Activated T-cell treated with anti-CD3 and anti-CD28 coated beads, Interleukin-2, amount 50 U/mL, for 24 hours (primary cell): ENCODE data around the gene SEM1.

Source experiments
- DNase-seq: peaks from one replicate; pipeline ENCODE4 v3.0.0-alpha.2; 2020
- H3K27ac Mint-ChIP-seq: 2 replicates; pipeline ENCODE4 v1.8.0; 2020; ENCODE audit warnings: mild to moderate bottlenecking, mixed read lengths
- H3K27me3 Mint-ChIP-seq: 2 replicates; pipeline ENCODE4 v1.8.0; 2020; ENCODE audit warnings: mixed read lengths
- H3K36me3 Mint-ChIP-seq: 2 replicates; pipeline ENCODE4 v1.8.0; 2020; ENCODE audit warnings: low read depth, mixed read lengths
- H3K4me1 Mint-ChIP-seq: 2 replicates; pipeline ENCODE4 v1.8.0; 2020; ENCODE audit warnings: low read depth, mixed read lengths
- H3K4me3 Mint-ChIP-seq: 2 replicates; pipeline ENCODE4 v1.8.0; 2020; ENCODE audit warnings: mild to moderate bottlenecking, moderate library complexity, mixed read lengths
- H3K9me3 Mint-ChIP-seq: 2 replicates; pipeline ENCODE4 v1.8.0; 2020; ENCODE audit warnings: mixed read lengths

SEM1 gene

GRCh38 chr7:96689414-96689813 is 20.2 kb downstream of the SEM1 start:
- H3K4me3 Mint-ChIP-seq: no peak overlapping the region
- peaks cover 47% of the 10 kb centered on the region for H3K4me1 Mint-ChIP-seq
- no peak overlapping the region for H3K27ac Mint-ChIP-seq
- no peak for DNase-seq
- H3K9me3 Mint-ChIP-seq: peaks cover 8% of the 10 kb centered on the region
- H3K27me3 Mint-ChIP-seq: no peaks in the 10 kb centered on the region
- H3K36me3 Mint-ChIP-seq: peaks cover 84% of the 10 kb centered on the region

GRCh38 chr7:96686305-96686704 is 23.3 kb downstream of the SEM1 start:
- peak overlapping the region; percentile 64 for H3K27ac Mint-ChIP-seq
- no peaks in the 10 kb centered on the region for H3K27me3 Mint-ChIP-seq
- H3K4me1 Mint-ChIP-seq: peaks cover 32% of the 10 kb centered on the region
- no peak for DNase-seq
- H3K9me3 Mint-ChIP-seq: peaks cover 27% of the 10 kb centered on the region
- H3K36me3 Mint-ChIP-seq: peaks cover 88% of the 10 kb centered on the region
- no peak overlapping the region for H3K4me3 Mint-ChIP-seq

GRCh38 chr7:96685755-96686154 is 23.9 kb downstream of the SEM1 start:
- Mint-ChIP-seq H3K36me3 (peaks cover 86% of the 10 kb centered on the region), H3K9me3 (peaks cover 27% of the 10 kb centered on the region), H3K27ac (peak overlapping the region; percentile 64), H3K27me3 (no peaks in the 10 kb centered on the region), H3K4me3 (no peak overlapping the region), H3K4me1 (peaks cover 28% of the 10 kb centered on the region)
- no peak for DNase-seq

- Mint-ChIP-seq H3K4me3 (no peak overlapping the region), H3K4me1 (peaks cover 26% of the 10 kb centered on the region), H3K27me3 (no peaks in the 10 kb centered on the region), H3K27ac (peak overlapping the region; percentile 64), H3K9me3 (peaks cover 27% of the 10 kb centered on the region), H3K36me3 (peaks cover 82% of the 10 kb centered on the region)
- no peak for DNase-seq
These were observed 24.3 kb downstream of the SEM1 start for GRCh38 chr7:96685353-96685752.

- Mint-ChIP-seq H3K36me3 (peaks cover 41% of the 10 kb centered on the region), H3K4me3 (no peak overlapping the region), H3K27ac (no peak overlapping the region), H3K27me3 (no peaks in the 10 kb centered on the region), H3K9me3 (peaks cover 23% of the 10 kb centered on the region), H3K4me1 (peaks cover 9% of the 10 kb centered on the region)
- DNase-seq: no peak
These were observed 29.8 kb downstream of the SEM1 start for GRCh38 chr7:96679886-96680285.

- peaks cover 36% of the 10 kb centered on the region for H3K36me3 Mint-ChIP-seq
- H3K4me3 Mint-ChIP-seq: no peak overlapping the region
- DNase-seq: no peak
- H3K4me1 Mint-ChIP-seq: peaks cover 7% of the 10 kb centered on the region
- no peak overlapping the region for H3K27ac Mint-ChIP-seq
- peaks cover 3% of the 10 kb centered on the region for H3K9me3 Mint-ChIP-seq
- no peaks in the 10 kb centered on the region for H3K27me3 Mint-ChIP-seq
These were observed 32.7 kb downstream of the SEM1 start for GRCh38 chr7:96676919-96677318.

- no peak overlapping the region for H3K4me3 Mint-ChIP-seq
- no peak for DNase-seq
- H3K36me3 Mint-ChIP-seq: peaks cover 35% of the 10 kb centered on the region
- H3K27me3 Mint-ChIP-seq: no peaks in the 10 kb centered on the region
- peaks cover 7% of the 10 kb centered on the region for H3K4me1 Mint-ChIP-seq
- H3K27ac Mint-ChIP-seq: no peak overlapping the region
- H3K9me3 Mint-ChIP-seq: no peaks in the 10 kb centered on the region
These were observed 34.1 kb downstream of the SEM1 start for GRCh38 chr7:96675548-96675947.

- H3K27ac Mint-ChIP-seq: no peak overlapping the region
- H3K4me1 Mint-ChIP-seq: peaks cover 1% of the 10 kb centered on the region
- H3K27me3 Mint-ChIP-seq: no peaks in the 10 kb centered on the region
- peaks cover 38% of the 10 kb centered on the region for H3K36me3 Mint-ChIP-seq
- H3K4me3 Mint-ChIP-seq: no peak overlapping the region
- no peak for DNase-seq
- no peaks in the 10 kb centered on the region for H3K9me3 Mint-ChIP-seq
These were observed 35.1 kb downstream of the SEM1 start for GRCh38 chr7:96674565-96674964.

- Mint-ChIP-seq H3K4me1 (no peaks in the 10 kb centered on the region), H3K36me3 (peaks cover 54% of the 10 kb centered on the region), H3K9me3 (no peaks in the 10 kb centered on the region), H3K27ac (no peak overlapping the region), H3K27me3 (no peaks in the 10 kb centered on the region), H3K4me3 (no peak overlapping the region)
- DNase-seq: no peak
These were observed 37.8 kb downstream of the SEM1 start for GRCh38 chr7:96671854-96672253.

- no peaks in the 10 kb centered on the region for H3K9me3 Mint-ChIP-seq
- H3K36me3 Mint-ChIP-seq: peaks cover 65% of the 10 kb centered on the region
- no peak for DNase-seq
- no peak overlapping the region for H3K27ac Mint-ChIP-seq
- H3K4me1 Mint-ChIP-seq: no peaks in the 10 kb centered on the region
- H3K27me3 Mint-ChIP-seq: no peaks in the 10 kb centered on the region
- H3K4me3 Mint-ChIP-seq: no peak overlapping the region
These were observed 39.0 kb downstream of the SEM1 start for GRCh38 chr7:96670338-96671289.

GRCh38 chr7:96669812-96670211 is 39.8 kb downstream of the SEM1 start:
- DNase-seq: no peak

GRCh38 chr7:96667026-96667425 is 42.6 kb downstream of the SEM1 start:
- Mint-ChIP-seq H3K4me1 (peaks cover 22% of the 10 kb centered on the region), H3K4me3 (no peak overlapping the region), H3K27me3 (no peaks in the 10 kb centered on the region), H3K36me3 (peaks cover 48% of the 10 kb centered on the region), H3K27ac (no peak overlapping the region), H3K9me3 (no peaks in the 10 kb centered on the region)
- no peak for DNase-seq

More at GRCh38 chr7:96669812-96670211, 39.8 kb downstream of the SEM1 start:
- no peak overlapping the region for H3K4me3 Mint-ChIP-seq
- H3K27me3 Mint-ChIP-seq: no peaks in the 10 kb centered on the region
- H3K36me3 Mint-ChIP-seq: peaks cover 61% of the 10 kb centered on the region
- H3K9me3 Mint-ChIP-seq: no peaks in the 10 kb centered on the region
- no peak overlapping the region for H3K27ac Mint-ChIP-seq
- peaks cover 3% of the 10 kb centered on the region for H3K4me1 Mint-ChIP-seq

- Mint-ChIP-seq H3K27ac (no peak overlapping the region), H3K4me1 (peaks cover 22% of the 10 kb centered on the region), H3K27me3 (no peaks in the 10 kb centered on the region), H3K9me3 (no peaks in the 10 kb centered on the region), H3K36me3 (peaks cover 41% of the 10 kb centered on the region), H3K4me3 (no peak overlapping the region)
- no peak for DNase-seq
These were observed 44.0 kb downstream of the SEM1 start for GRCh38 chr7:96665689-96666088.

- no peak overlapping the region for H3K27ac Mint-ChIP-seq
These were observed 44.9 kb downstream of the SEM1 start for GRCh38 chr7:96664793-96665192.

GRCh38 chr7:96663871-96664445 is 45.7 kb downstream of the SEM1 start:
- H3K4me3 Mint-ChIP-seq: no peak overlapping the region
- peaks cover 35% of the 10 kb centered on the region for H3K36me3 Mint-ChIP-seq
- H3K27me3 Mint-ChIP-seq: no peaks in the 10 kb centered on the region
- H3K27ac Mint-ChIP-seq: no peak overlapping the region
- H3K9me3 Mint-ChIP-seq: no peaks in the 10 kb centered on the region
- H3K4me1 Mint-ChIP-seq: peaks cover 22% of the 10 kb centered on the region
- DNase-seq: no peak

More at GRCh38 chr7:96664793-96665192, 44.9 kb downstream of the SEM1 start:
- H3K27me3 Mint-ChIP-seq: no peaks in the 10 kb centered on the region
- DNase-seq: no peak
- peaks cover 22% of the 10 kb centered on the region for H3K4me1 Mint-ChIP-seq
- peaks cover 36% of the 10 kb centered on the region for H3K36me3 Mint-ChIP-seq
- no peak overlapping the region for H3K4me3 Mint-ChIP-seq
- H3K9me3 Mint-ChIP-seq: no peaks in the 10 kb centered on the region
